K562 (cell line): ENCODE measurements around the gene ZFYVE28. TPM values are rescaled to one million over a fixed set of nuclear protein-coding genes. Genes with fewer than 3 reads are reported as not detected.

Experiments
- ARID2 ChIP-seq: fragments of 450-650 bp; IDR thresholded peaks from 2 replicates; pipeline ENCODE4 v1.6.1; 2017; ENCODE audit warnings: antibody characterized with exemption, mild to moderate bottlenecking
- KLF6 ChIP-seq: fragments of 250-450 bp; sonication (Bioruptor Pico); IDR thresholded peaks from 2 replicates; pipeline ENCODE4 v1.4.0; 2020; ENCODE audit warnings: mild to moderate bottlenecking, moderate library complexity, borderline replicate concordance
- MIER1 ChIP-seq: fragments of 450-650 bp; IDR thresholded peaks from 2 replicates; pipeline ENCODE4 v1.6.1; 2016; ENCODE audit warnings: antibody characterized with exemption, mild to moderate bottlenecking, low read depth
- MYC ChIP-seq, 2 experiments: fragments of 250-450 bp in 1 of 2; sonication (Bioruptor Pico) in 1 of 2; IDR thresholded peaks; 2 replicates each; pipeline versions ENCODE4 v1.5.1 to v1.6.1; 2012 to 2021; ENCODE audit warnings: low read depth in 2 of 2, borderline replicate concordance in 1 of 2, improper control_type of control experiment in 1 of 2, low read length in 1 of 2, mild to moderate bottlenecking in 1 of 2, moderate library complexity in 1 of 2
- NCOA4 ChIP-seq: fragments of 450-650 bp; IDR thresholded peaks from 2 replicates; pipeline ENCODE4 v1.6.1; 2018; ENCODE audit warnings: mild to moderate bottlenecking; ENCODE audit not compliant: partially characterized antibody
- NKRF ChIP-seq: fragments of 450-650 bp; IDR thresholded peaks from 2 replicates; pipeline ENCODE4 v1.6.1; 2016; ENCODE audit warnings: borderline replicate concordance
- SMARCA5 ChIP-seq: fragments of 450-650 bp; IDR thresholded peaks from 2 replicates; pipeline ENCODE4 v1.6.1; 2016
- SRSF1 ChIP-seq: fragments of 200-400 bp; formaldehyde crosslinking; IDR thresholded peaks from 2 replicates; pipeline ENCODE4 v1.6.1; 2017; ENCODE audit warnings: mild to moderate bottlenecking, low read depth, low read length, moderate library complexity
- ZNF512 ChIP-seq: IDR thresholded peaks from 2 replicates; pipeline ENCODE4 v1.6.1; 2016; ENCODE audit warnings: missing genetic modification characterization, missing compliant biosample characterization
- polyA plus RNA-seq, 8 experiments: library from polyadenylated mRNA; depleted of rRNA in 4 of 8; stranded (reverse) in 5 of 8; unstranded in 3 of 8; fragments of >200 nt; fragmentation: Nextera tagmentation in 2 of 8; fragmentation: Illumina TruSeq in 1 of 8; extraction: Ambion mirVana in 2 of 8; extraction: Trizol in 1 of 8; gene quantifications; 2 replicates each; pipeline versions ENCODE4 v1.2.1 to v1.2.3, GENCODE V29; 2011 to 2014; ENCODE audit warnings: inconsistent platforms in 1 of 8, missing spikeins in 1 of 8
- total RNA-seq, 7 experiments: library from RNA; depleted of rRNA in 6 of 7; stranded (reverse); fragments of >200 nt in 6 of 7; fragmentation: Illumina TruSeq in 2 of 7; extraction: Trizol in 2 of 7; gene quantifications; 2 replicates each; pipeline versions ENCODE4 v1.2.1 to v1.2.3, GENCODE V29; 2011 to 2021; ENCODE audit warnings: low replicate concordance in 1 of 7

The ZFYVE28 gene
- total and polyA plus RNA-seq, 9 of the 15 experiments (the other 6 are each of a cell fraction or from before 2014, with no cell fraction given) = 1.3 to 24.8 (median 8.9) TPM

- peak; percentile 76 for TF ChIP-seq ZNF512 (tag)
- TF ChIP-seq SRSF1 = no peak
- TF ChIP-seq MYC (IDR thresholded peaks at IDR 0.05; ENCODE audit: low read depth, low read length) = 0 out of 2 replicates have a peak, but pooled peaks have one; percentile 5
- no peak for TF ChIP-seq MYC (CRISPR knock-in tag; IDR thresholded peaks at IDR 0.05; ENCODE audit: borderline replicate concordance, low read depth)
- TF ChIP-seq SMARCA5 = 0 out of 2 replicates have a peak, but pooled peaks have one; percentile 60
- peak; percentile 11 for TF ChIP-seq NCOA4
- TF ChIP-seq ARID2 = peak; percentile 19; the same call in 1 of the 2 replicates
- peak; percentile 34; the same call in 1 of the 2 replicates for TF ChIP-seq NKRF
- TF ChIP-seq MIER1 = no peak
- no peak for TF ChIP-seq KLF6 (CRISPR knock-in tag)
Measured at GRCh38 chr4:2236944-2237666, 181.3 kb downstream of the ZFYVE28 start (continued).
